Smooth muscle cell (in vitro differentiated cells): Measurements from ENCODE around the gene SPATA6L. TPM values are rescaled to one million over a fixed set of nuclear protein-coding genes. Genes with fewer than 3 reads are reported as not detected.

Experiments
- DNase-seq: peaks from one replicate; lab custom pipeline; 2025; ENCODE audit not compliant: unreplicated experiment; lab: John Stamatoyannopoulos, UW
- H2AFZ ChIP-seq: fragments of 200-600 bp; sonication (generic); 2 replicates; pipeline ENCODE4 v1.6.0; 2016; ENCODE audit warnings: antibody characterized with exemption, low read depth, mild to moderate bottlenecking
- H3F3A ChIP-seq: fragments of 200-600 bp; sonication (generic); 2 replicates; pipeline ENCODE4 v1.6.0; 2017; ENCODE audit warnings: antibody characterized with exemption, low read depth
- H3K27ac ChIP-seq: fragments of 200-600 bp; sonication (generic); 2 replicates; pipeline ENCODE4 v1.5.1; 2016; ENCODE audit warnings: low read depth, mild to moderate bottlenecking
- H3K27me3 ChIP-seq: fragments of 200-600 bp; sonication (generic); 2 replicates; pipeline ENCODE4 v1.6.1; 2016; ENCODE audit warnings: low read depth, mild to moderate bottlenecking
- H3K36me3 ChIP-seq: fragments of 200-600 bp; sonication (generic); 2 replicates; pipeline ENCODE4 v1.5.1; 2016; ENCODE audit warnings: low read depth
- H3K4me1 ChIP-seq: fragments of 200-600 bp; sonication (generic); 2 replicates; pipeline ENCODE4 v1.5.1; 2016; ENCODE audit warnings: low read depth
- H3K4me2 ChIP-seq: fragments of 200-600 bp; sonication (generic); 2 replicates; pipeline ENCODE4 v1.6.0; 2016; ENCODE audit warnings: mild to moderate bottlenecking
- H3K4me3 ChIP-seq: fragments of 200-600 bp; sonication (generic); 2 replicates; pipeline ENCODE4 v1.5.1; 2016; ENCODE audit warnings: mild to moderate bottlenecking
- H3K79me2 ChIP-seq: fragments of 200-600 bp; sonication (generic); 2 replicates; pipeline ENCODE4 v1.6.0; 2016; ENCODE audit warnings: low read depth, mild to moderate bottlenecking
- H3K9ac ChIP-seq: fragments of 200-600 bp; sonication (generic); 2 replicates; pipeline ENCODE4 v1.6.0; 2016; ENCODE audit warnings: low read depth
- H3K9me3 ChIP-seq: fragments of 200-600 bp; sonication (generic); replicated peaks from 2 replicates; pipeline ENCODE4 v1.5.1; 2016; ENCODE audit warnings: low read depth
- H4K20me1 ChIP-seq: fragments of 200-600 bp; sonication (generic); 2 replicates; pipeline ENCODE4 v1.6.0; 2016; ENCODE audit warnings: low read depth
- CTCF ChIP-seq: fragments of 200-600 bp; sonication (generic); IDR thresholded peaks from 2 replicates; pipeline ENCODE4 v1.5.1; 2017; ENCODE audit warnings: borderline replicate concordance, mild to moderate bottlenecking, antibody characterized with exemption; ENCODE audit not compliant: insufficient read depth, poor library complexity, severe bottlenecking
- WGBS: methylation state at CpG from one replicate; pipeline ENCODE4 v1.1.7; 2016; ENCODE audit warnings: low lambda C conversion rate; 5-methylcytosine and 5-hydroxymethylcytosine counted together
- polyA plus RNA-seq: library from polyadenylated mRNA; unstranded; fragments of >200 nt; fragmentation: Nextera tagmentation; extraction: Ambion mirVana; gene quantifications from 2 replicates; pipeline ENCODE4 v1.2.1, GENCODE V29; 2016
- total RNA-seq: library from RNA; depleted of rRNA; stranded (reverse); fragments of >200 nt; gene quantifications from 2 replicates; pipeline ENCODE4 v1.2.3, GENCODE V29; 2014

Gene SPATA6L
- total and polyA plus RNA-seq, 2 experiments from 2014 or later, result 0.57 to 0.67 TPM

GRCh38 chr9:4575997-4576396, 90.3 kb downstream of the SPATA6L start:
- TF ChIP-seq CTCF, result no peak
- DNase-seq, result no peak
- Histone ChIP-seq H3K36me3 (no peaks in the 10 kb centered on the region), H3K79me2 (no peaks in the 10 kb centered on the region), H3K4me3 (no peak overlapping the region), H4K20me1 (no peaks in the 10 kb centered on the region), H3F3A (no peaks in the 10 kb centered on the region), H3K27me3 (no peaks in the 10 kb centered on the region), H3K9me3 (no peaks in the 10 kb centered on the region), H3K4me2 (no peak overlapping the region), H3K9ac (no peak overlapping the region), H3K27ac (no peak overlapping the region), H3K4me1 (no peaks in the 10 kb centered on the region), H2AFZ (no peak overlapping the region)
- 72% methylated on average over 8 of the region's 8 CpGs for WGBS

GRCh38 chr9:4574657-4575243, 91.5 kb downstream of the SPATA6L start:
- H3K4me3 ChIP-seq, result no peak overlapping the region
- no peaks in the 10 kb centered on the region for H3F3A ChIP-seq
- H3K9me3 ChIP-seq, result no peaks in the 10 kb centered on the region
- no peak for DNase-seq
- H3K36me3 ChIP-seq, result no peaks in the 10 kb centered on the region
- H3K27me3 ChIP-seq, result no peaks in the 10 kb centered on the region
- TF ChIP-seq CTCF, result no peak
- no peaks in the 10 kb centered on the region for H4K20me1 ChIP-seq
- H3K9ac ChIP-seq, result no peak overlapping the region
- no peak overlapping the region for H3K4me2 ChIP-seq
- WGBS, result 95% methylated on average over 7 of the region's 7 CpGs
- H3K27ac ChIP-seq, result no peak overlapping the region
- H3K79me2 ChIP-seq, result no peaks in the 10 kb centered on the region
- H2AFZ ChIP-seq, result no peak overlapping the region
- no peaks in the 10 kb centered on the region for H3K4me1 ChIP-seq

GRCh38 chr9:4573634-4574389, 92.5 kb downstream of the SPATA6L start:
- Histone ChIP-seq H3F3A (no peaks in the 10 kb centered on the region), H3K36me3 (no peaks in the 10 kb centered on the region), H3K9ac (no peak overlapping the region), H3K4me2 (no peak overlapping the region), H3K4me3 (no peak overlapping the region), H3K27me3 (no peaks in the 10 kb centered on the region), H3K9me3 (no peaks in the 10 kb centered on the region), H4K20me1 (no peaks in the 10 kb centered on the region), H3K4me1 (no peaks in the 10 kb centered on the region), H3K79me2 (no peaks in the 10 kb centered on the region), H3K27ac (no peak overlapping the region), H2AFZ (no peak overlapping the region)
- no peak for TF ChIP-seq CTCF
- DNase-seq, result no peak
- 85% methylated on average over 5 of the region's 5 CpGs for WGBS
